ENCODE results near the gene EPM2A. TPM values are rescaled to one million over a fixed set of nuclear protein-coding genes. Genes with fewer than 3 reads are reported as not detected.
A peak's percentile ranks its signal among the peaks of the same experiment; 100 is the strongest.

EPM2A gene
- total and polyA plus RNA-seq, 10 of the 15 experiments (the other 5 are each of a cell fraction or from before 2014, with no cell fraction given), result 3.4 to 13.0 (median 7.9) TPM

DNA sequence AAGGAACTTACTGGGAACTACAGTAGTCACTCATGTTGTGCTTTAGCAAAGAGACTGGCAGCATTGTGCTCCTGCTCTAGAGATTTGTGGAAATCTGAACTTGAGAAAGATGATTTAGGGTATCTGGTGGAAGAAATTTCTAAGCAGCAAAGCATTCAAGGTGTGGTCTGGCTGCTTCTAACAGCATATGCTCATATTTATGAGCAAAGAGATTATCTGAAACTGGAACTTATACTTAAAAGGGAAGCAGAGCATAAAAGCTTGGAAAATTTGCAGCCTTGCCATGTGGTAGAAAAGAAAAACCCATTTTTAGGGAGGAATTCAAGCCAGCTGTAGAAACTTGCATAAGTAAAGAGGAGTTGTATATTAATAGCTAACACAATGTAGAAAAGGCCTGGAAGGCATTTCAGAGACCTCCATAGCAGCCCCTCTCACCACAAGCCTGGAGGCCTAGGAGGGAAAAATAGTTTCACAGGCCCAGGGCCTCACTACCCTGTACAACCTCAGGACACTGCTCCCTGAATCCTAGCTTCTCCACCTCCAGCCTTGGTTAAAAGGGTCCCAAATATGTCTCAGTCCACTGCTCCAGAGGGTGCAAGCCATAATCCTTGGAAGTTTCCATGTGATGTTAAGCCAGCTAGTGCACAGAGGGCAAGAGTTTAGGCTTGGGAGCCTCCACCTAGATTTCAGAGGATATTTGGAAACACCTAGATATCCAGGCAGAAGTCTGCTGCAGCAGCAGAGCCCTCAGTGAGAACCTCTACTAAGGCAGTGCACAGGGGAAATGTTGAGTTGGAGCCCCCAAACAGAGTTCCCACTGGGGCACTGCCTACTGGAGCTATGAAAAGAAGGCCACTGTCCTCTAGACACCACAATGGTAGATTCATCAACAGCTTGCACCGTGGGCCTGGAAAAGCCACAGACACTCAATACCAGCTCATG lies 6.6 kb downstream of the EPM2A start:
- TF ChIP-seq ESRRA (IDR thresholded peaks at IDR 0.05; ENCODE audit: low read length), result no peak
- no peak for TF ChIP-seq RELA (IDR thresholded peaks at IDR 0.05; ENCODE audit: borderline replicate concordance, partially characterized antibody)
- TF ChIP-seq RAD21 (IDR thresholded peaks at IDR 0.05; ENCODE audit: insufficient read depth, low read depth, low read length), result no peak
- TF ChIP-seq CBX5 (IDR thresholded peaks at IDR 0.05; ENCODE audit: low read depth), result peak; percentile 89; the same call in 1 of the 2 replicates
- TF ChIP-seq STAT1 (conservative IDR thresholded peaks at IDR 0.05), result no peak
- no peaks in the 10 kb centered on the region for H3K27me3 ChIP-seq (replicated peaks in 1 of 2; ENCODE audit: control insufficient read depth in 2 of 2, insufficient read depth in 2 of 2, low read length in 1 of 2)
- ATAC-seq (no peak), DNase-seq (ENCODE audit: low read depth, low spot score) (no peak), FAIRE-seq (no peak)
- H2AFZ ChIP-seq (ENCODE audit: control insufficient read depth, low read depth, low read length), result no peak overlapping the region
- H4K20me1 ChIP-seq (ENCODE audit: control insufficient read depth, insufficient read depth), result no peaks in the 10 kb centered on the region
- no peak overlapping the region for H3K4me3 ChIP-seq
- POLR2A ChIA-PET, result no interaction called here
- BruUV-seq (replicated peaks), result no TSS peak
- SMC1A ChIA-PET (ENCODE audit: uncharacterized antibody, unreplicated experiment), result no interaction called here
- intact Hi-C loops (cut with micrococcal nuclease; ENCODE audit: unreplicated experiment) (no loop called here), in situ Hi-C loops (cut with MboI) (no loop called here)
- H3K36me3 ChIP-seq (ENCODE audit: control insufficient read depth in 2 of 2, insufficient read depth in 2 of 2, low read length in 1 of 2), result no peaks in the 10 kb centered on the region
- H3K9ac ChIP-seq (ENCODE audit: control insufficient read depth, insufficient read depth, low read length), result no peak overlapping the region
- WGBS (ENCODE audit: insufficient coverage, insufficient replicate concordance, low lambda C conversion rate, missing lambda C conversion rate), result 9% methylated on average over 1 of the region's 1 CpG
- H3K4me2 ChIP-seq (ENCODE audit: control insufficient read depth, insufficient read depth), result no peak overlapping the region
- RAD21 ChIA-PET (ENCODE audit: unreplicated experiment), result interaction anchor here (1.1 kb wide), 1 partner anchor 25 kb away, joined by 3 read pairs; no protein-coding TSS in a partner anchor
- no peak overlapping the region for H3K27ac ChIP-seq (ENCODE audit: control insufficient read depth, insufficient read depth)
- H3K4me1 ChIP-seq (ENCODE audit: control insufficient read depth, insufficient read depth, low read length), result no peaks in the 10 kb centered on the region; the same call in 1 of the 2 replicates
- H3K79me2 ChIP-seq (ENCODE audit: control insufficient read depth, insufficient read depth, low read length), result 0 out of 2 replicates have a peak, but pooled peaks cover under 1% of the 10 kb centered on the region
- CTCF ChIA-PET, result no interaction called here
- peaks cover 17% of the 10 kb centered on the region; the same call in 2 of the 3 replicates for H3K9me3 ChIP-seq (replicated peaks; ENCODE audit: control insufficient read depth, insufficient read depth, low read length)

DNA sequence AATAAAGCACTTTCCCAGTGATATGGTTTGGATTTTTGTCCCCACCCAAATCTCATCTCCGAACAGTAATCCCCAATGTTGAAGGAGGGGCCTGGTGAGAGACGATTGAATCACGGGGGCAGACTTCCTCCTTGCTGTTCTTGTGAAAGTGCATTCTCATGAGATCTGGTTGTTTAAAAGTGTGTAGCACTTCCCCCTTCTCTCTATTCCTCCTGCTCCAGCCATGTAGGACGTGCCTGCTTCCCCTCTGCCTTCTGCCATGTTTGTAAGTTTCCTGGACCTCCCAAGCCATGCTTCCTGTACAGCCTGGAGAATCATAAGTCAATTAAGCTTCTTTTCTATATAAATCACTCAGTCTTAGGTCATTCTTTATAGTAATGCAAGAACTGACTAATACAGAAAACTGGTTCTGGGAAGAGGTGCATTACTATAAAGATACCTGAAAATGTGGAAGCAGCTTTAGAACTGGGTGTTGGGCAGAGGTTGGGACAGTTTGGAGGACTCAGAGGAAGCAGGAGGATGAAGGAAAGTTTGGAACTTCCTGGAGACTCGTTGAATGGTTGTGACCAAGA lies 7.4 kb downstream of the EPM2A start:
- peaks cover 17% of the 10 kb centered on the region; the same call in 2 of the 3 replicates for H3K9me3 ChIP-seq (replicated peaks; ENCODE audit: control insufficient read depth, insufficient read depth, low read length)
- intact Hi-C loops (cut with micrococcal nuclease; ENCODE audit: unreplicated experiment) (no loop called here), in situ Hi-C loops (cut with MboI) (no loop called here)
- POLR2A ChIA-PET, result no interaction called here
- H3K27ac ChIP-seq (ENCODE audit: control insufficient read depth, insufficient read depth), result no peak overlapping the region
- H3K9ac ChIP-seq (ENCODE audit: control insufficient read depth, insufficient read depth, low read length), result no peak overlapping the region
- WGBS (ENCODE audit: insufficient coverage, insufficient replicate concordance, low lambda C conversion rate, missing lambda C conversion rate), result 46% methylated on average over 5 of the region's 5 CpGs
- H3K36me3 ChIP-seq (ENCODE audit: control insufficient read depth in 2 of 2, insufficient read depth in 2 of 2, low read length in 1 of 2), result no peaks in the 10 kb centered on the region
- no peak overlapping the region for H3K4me3 ChIP-seq
- no peaks in the 10 kb centered on the region for H4K20me1 ChIP-seq (ENCODE audit: control insufficient read depth, insufficient read depth)
- TF ChIP-seq MTA3 (IDR thresholded peaks at IDR 0.05; ENCODE audit: borderline replicate concordance, low read length) (no peak), TBL1XR1 (IDR thresholded peaks at IDR 0.05; ENCODE audit: low read depth, low read length) (no peak)
- CTCF ChIA-PET, result no interaction called here
- SMC1A ChIA-PET (ENCODE audit: uncharacterized antibody, unreplicated experiment), result no interaction called here
- RAD21 ChIA-PET (ENCODE audit: unreplicated experiment), result interaction anchor here (1.1 kb wide), 1 partner anchor 24 kb away, joined by 3 read pairs; no protein-coding TSS in a partner anchor
- BruUV-seq (replicated peaks), result no TSS peak
- H3K27me3 ChIP-seq (replicated peaks in 1 of 2; ENCODE audit: control insufficient read depth in 2 of 2, insufficient read depth in 2 of 2, low read length in 1 of 2), result no peaks in the 10 kb centered on the region
- no peaks in the 10 kb centered on the region; the same call in 1 of the 2 replicates for H3K4me1 ChIP-seq (ENCODE audit: control insufficient read depth, insufficient read depth, low read length)
- H3K79me2 ChIP-seq (ENCODE audit: control insufficient read depth, insufficient read depth, low read length), result no peaks in the 10 kb centered on the region
- FAIRE-seq (no peak), DNase-seq (ENCODE audit: low read depth, low spot score) (no peak), ATAC-seq (no peak)
- H2AFZ ChIP-seq (ENCODE audit: control insufficient read depth, low read depth, low read length), result no peak overlapping the region
- no peak overlapping the region for H3K4me2 ChIP-seq (ENCODE audit: control insufficient read depth, insufficient read depth)
